HepG2 (cell line): ENCODE measurements around the gene STBD1. TPM values are rescaled to one million over a fixed set of nuclear protein-coding genes. Genes with fewer than 3 reads are reported as not detected.

Source experiments
- ATAC-seq: fragments of 200-7000 bp; cut with Tn5 transposase; 3 replicates; pipeline ENCODE4 v1.9.1; 2020; ENCODE audit warnings: mild to moderate bottlenecking, moderate library complexity
- BruUV-seq: library from RNA; stranded (reverse); fragments of 400-500 nt; replicated peaks from 2 replicates; lab custom pipeline; 2021; lab: Mats Ljungman, UMichigan
- CTCF ChIA-PET: fragments of 300-600 bp; formaldehyde crosslinking; extraction: SDS; loops from one replicate; lab custom pipeline; 2021; ENCODE audit warnings: low total read pairs, inconsistent platforms, low intra/inter-chr PET ratio; lab: Yijun Ruan, JAX
- POLR2A ChIA-PET: fragments of 350-600 bp; sonication (Branson Sonifier 250); formaldehyde crosslinking; loops from one replicate; lab custom pipeline; 2020; ENCODE audit warnings: antibody characterized with exemption, inconsistent platforms; lab: Yijun Ruan, JAX
- DNase-seq: peaks from one replicate; pipeline ENCODE4 v3.0.0-alpha.2; 2015; ENCODE audit warnings: low spot score
- FAIRE-seq: peaks from 3 replicates; lab custom pipeline; 2011; peaks lifted over from hg19 to GRCh38; lab: Jason Lieb, UNC
- H2AFZ ChIP-seq: one replicate; pipeline ENCODE4 v1.6.1; 2011; ENCODE audit warnings: low read length, inconsistent platforms
- H3K27ac ChIP-seq: fragments of 300-600 bp; 3 replicates; pipeline ENCODE4 v1.8.0; 2011; ENCODE audit warnings: mixed run types, mild to moderate bottlenecking, mixed read lengths, low read length, inconsistent platforms; ENCODE audit not compliant: insufficient read depth; ENCODE audit errors: extremely low read length
- H3K27me3 ChIP-seq, 2 experiments: fragments of 200-600 bp in 1 of 2; 2 replicates in 1 of 2; 3 replicates in 1 of 2; pipeline versions ENCODE4 v1.6.0 to v1.8.0; 2011; ENCODE audit warnings: low read length in 2 of 2, mild to moderate bottlenecking in 2 of 2, moderate library complexity in 2 of 2, inconsistent platforms in 1 of 2; ENCODE audit not compliant: insufficient read depth in 2 of 2, control insufficient read depth in 1 of 2
- H3K36me3 ChIP-seq, 2 experiments: fragments of 200-600 bp in 1 of 2; replicated peaks in 1 of 2; 2 replicates in 1 of 2; 3 replicates in 1 of 2; pipeline versions ENCODE4 v1.5.1 to v1.8.0; 2011; ENCODE audit warnings: low read length in 2 of 2, inconsistent platforms in 1 of 2; ENCODE audit not compliant: insufficient read depth in 2 of 2, control insufficient read depth in 1 of 2
- H3K4me1 ChIP-seq: 2 replicates; pipeline ENCODE4 v1.5.1; 2012; ENCODE audit warnings: low read length, inconsistent platforms; ENCODE audit not compliant: insufficient read depth
- H3K4me2 ChIP-seq: 2 replicates; pipeline ENCODE4 v1.6.0; 2011; ENCODE audit warnings: low read depth, low read length, inconsistent platforms
- H3K4me3 ChIP-seq, 3 experiments: fragments of 200-600 bp in 1 of 3; sonication (generic), shearing (Covaris generic) in 1 of 3; replicated peaks in 1 of 3; 2 replicates each; pipeline ENCODE4 v1.5.1; 2011 to 2016; ENCODE audit warnings: low read length in 3 of 3, inconsistent platforms in 2 of 3, low read depth in 2 of 3, mild to moderate bottlenecking in 2 of 3, control low read depth in 1 of 3, mixed read lengths in 1 of 3; ENCODE audit not compliant: insufficient read depth in 1 of 3
- H3K79me2 ChIP-seq: one replicate; pipeline ENCODE4 v1.6.1; 2011; ENCODE audit warnings: low read length, inconsistent platforms; ENCODE audit not compliant: insufficient read depth
- H3K9ac ChIP-seq: 2 replicates; pipeline ENCODE4 v1.6.0; 2011; ENCODE audit warnings: mild to moderate bottlenecking, low read depth, low read length, inconsistent platforms; ENCODE audit not compliant: insufficient read depth
- H3K9me3 ChIP-seq: 2 replicates; pipeline ENCODE4 v1.5.1; 2012; ENCODE audit warnings: mild to moderate bottlenecking, low read length
- H4K20me1 ChIP-seq: 2 replicates; pipeline ENCODE4 v1.6.0; 2011; ENCODE audit warnings: inconsistent platforms, mild to moderate bottlenecking, low read length, moderate library complexity; ENCODE audit not compliant: insufficient read depth
- ASH2L ChIP-seq: fragments of 300-600, 200-600 bp; sonication (generic); IDR thresholded peaks from 2 replicates; pipeline ENCODE4 v1.7.0; 2017; ENCODE audit warnings: low read depth, mild to moderate bottlenecking, moderate library complexity, mixed read lengths, low read length; ENCODE audit not compliant: insufficient read length
- CREB1 ChIP-seq, 2 experiments: fragments of 450-650 bp in 1 of 2; IDR thresholded peaks; 2 replicates each; pipeline ENCODE4 v1.6.1; 2016 to 2017; ENCODE audit warnings: control low read depth in 1 of 2, mild to moderate bottlenecking in 1 of 2, missing compliant biosample characterization in 1 of 2, missing genetic modification characterization in 1 of 2
- ERF ChIP-seq: IDR thresholded peaks from 2 replicates; pipeline ENCODE4 v1.6.1; 2018; ENCODE audit warnings: missing biosample characterization, missing genetic modification reagents
- HDAC6 ChIP-seq: fragments of 200-600 bp; sonication (generic); IDR thresholded peaks from 2 replicates; pipeline ENCODE4 v1.7.0; 2017; ENCODE audit warnings: mild to moderate bottlenecking, antibody characterized with exemption, low read length, low read depth
- HNRNPUL1 ChIP-seq: fragments of 200-400 bp; formaldehyde crosslinking; IDR thresholded peaks from 2 replicates; pipeline ENCODE4 v1.6.1; 2017; ENCODE audit warnings: low read depth, mild to moderate bottlenecking, low read length, moderate library complexity
- HOXA3 ChIP-seq: sonication (generic); formaldehyde crosslinking; IDR thresholded peaks from 2 replicates; pipeline ENCODE4 v1.5.0; 2020; ENCODE audit warnings: missing genetic modification reagents
- PHF20 ChIP-seq: sonication (generic); formaldehyde crosslinking; IDR thresholded peaks from 2 replicates; pipeline ENCODE4 v1.5.0; 2020; ENCODE audit warnings: mild to moderate bottlenecking, missing genetic modification reagents
- PPARG ChIP-seq: conservative IDR thresholded peaks from 2 replicates; pipeline ENCODE4 v1.6.1; 2016; ENCODE audit warnings: missing biosample characterization, missing genetic modification reagents
- PRMT3 ChIP-seq: sonication (generic); formaldehyde crosslinking; IDR thresholded peaks from 2 replicates; pipeline ENCODE4 v1.8.1; 2022; ENCODE audit warnings: low read depth, mild to moderate bottlenecking, moderate library complexity, missing genetic modification reagents, borderline replicate concordance
- SNAPC2 ChIP-seq: sonication (generic); formaldehyde crosslinking; IDR thresholded peaks from 2 replicates; pipeline ENCODE4 v1.8.1; 2022; ENCODE audit warnings: mild to moderate bottlenecking, missing genetic modification reagents
- ZNF124 ChIP-seq: sonication (generic); formaldehyde crosslinking; IDR thresholded peaks from 2 replicates; pipeline ENCODE4 v1.4.0; 2020; ENCODE audit warnings: missing genetic modification reagents
- ZNF550 ChIP-seq: sonication (generic); formaldehyde crosslinking; IDR thresholded peaks from 2 replicates; pipeline ENCODE4 v1.4.0; 2020; ENCODE audit warnings: mild to moderate bottlenecking, missing genetic modification reagents, borderline replicate concordance
- WGBS: methylation state at CpG from one replicate; pipeline ENCODE4 v1.1.6; 2017; ENCODE audit warnings: low lambda C conversion rate; 5-methylcytosine and 5-hydroxymethylcytosine counted together
- in situ Hi-C: cut with HindIII; loops from 2 replicates; pipeline ENCODE4 v1.10.0; 2017; ENCODE audit warnings: low pct_unique_long_range_greater_than_20kb; ENCODE audit not compliant: extremely low pct_ligation_motif_present
- intact Hi-C: fragments of 100-400 bp; cut with micrococcal nuclease; formaldehyde crosslinking; loops from one replicate; pipeline ENCODE4 v1.10.0; 2022; ENCODE audit not compliant: unreplicated experiment
- polyA plus RNA-seq, 8 experiments: library from polyadenylated mRNA; depleted of rRNA in 3 of 8; stranded (reverse) in 7 of 8; unstranded in 1 of 8; fragments of >200 nt; fragmentation: Illumina TruSeq in 4 of 8; extraction: Trizol in 4 of 8; gene quantifications; 2 replicates each; pipeline versions ENCODE4 v1.2.1 to v1.2.3, GENCODE V29; 2011 to 2016; ENCODE audit warnings: low read depth in 4 of 8, missing spikeins in 1 of 8, mixed read lengths in 1 of 8; ENCODE audit not compliant: insufficient read depth in 1 of 8
- total RNA-seq, 5 experiments: library from RNA; depleted of rRNA; stranded (reverse); fragments of >200 nt; fragmentation: Illumina TruSeq; extraction: Trizol; gene quantifications; 2 replicates each; pipeline ENCODE4 v1.2.3, GENCODE V29; 2016; ENCODE audit warnings: low read depth in 1 of 5
- TF ChIP-seq, protein P1 (sequence below): IDR thresholded peaks from 2 replicates; pipeline ENCODE4 v1.6.1; 2012; ENCODE audit warnings: low read depth, low read length, improper control_type of control experiment
- TF ChIP-seq, protein P2 (sequence below): sonication (generic); formaldehyde crosslinking; IDR thresholded peaks from 2 replicates; pipeline ENCODE4 v1.4.0; 2020; ENCODE audit warnings: low read depth, missing genetic modification reagents

STBD1 gene
- total and polyA plus RNA-seq, 2 of the 13 experiments (the other 11 are each of a cell fraction or from before 2014, with no cell fraction given): 2.8 to 4.3 TPM

DNA sequence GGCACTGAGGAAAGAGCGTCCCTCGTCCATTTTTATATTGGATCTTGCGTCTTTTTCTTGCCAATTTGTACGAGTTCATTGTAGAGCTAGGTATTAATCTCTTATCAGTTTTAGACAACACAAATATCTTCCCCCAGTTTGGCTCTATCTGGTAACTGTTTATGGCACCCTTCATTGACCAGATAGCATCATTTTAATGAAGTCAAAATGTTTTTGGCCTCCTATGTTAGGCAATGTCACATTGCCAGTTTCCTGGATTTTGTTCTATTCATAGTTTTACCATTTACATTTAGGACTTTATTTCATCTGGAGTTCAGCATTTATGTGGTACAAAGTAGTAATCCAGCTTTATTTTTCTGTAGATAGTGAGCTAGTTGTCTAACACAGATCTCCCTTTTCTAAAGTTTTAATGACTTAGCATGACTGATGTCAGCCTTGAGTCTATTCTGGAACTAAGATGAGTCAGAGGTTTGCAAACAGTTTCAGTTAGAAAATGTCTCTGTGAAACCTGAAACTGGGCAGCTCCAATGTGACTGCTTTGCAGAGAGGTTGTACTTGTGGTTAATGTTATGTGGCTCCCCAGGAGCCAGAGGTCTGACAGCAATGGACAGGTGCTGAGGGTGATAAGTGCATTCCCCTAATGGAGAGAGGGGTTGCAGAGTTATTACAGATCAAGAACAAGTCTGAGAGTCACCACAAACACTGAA lies 5.3 kb upstream of the STBD1 start (continued):
- TF ChIP-seq ZNF550 (CRISPR knock-in tag) (no peak), HNRNPUL1 (no peak), PHF20 (no peak), HDAC6 (no peak)
- TF ChIP-seq, protein P1, sequence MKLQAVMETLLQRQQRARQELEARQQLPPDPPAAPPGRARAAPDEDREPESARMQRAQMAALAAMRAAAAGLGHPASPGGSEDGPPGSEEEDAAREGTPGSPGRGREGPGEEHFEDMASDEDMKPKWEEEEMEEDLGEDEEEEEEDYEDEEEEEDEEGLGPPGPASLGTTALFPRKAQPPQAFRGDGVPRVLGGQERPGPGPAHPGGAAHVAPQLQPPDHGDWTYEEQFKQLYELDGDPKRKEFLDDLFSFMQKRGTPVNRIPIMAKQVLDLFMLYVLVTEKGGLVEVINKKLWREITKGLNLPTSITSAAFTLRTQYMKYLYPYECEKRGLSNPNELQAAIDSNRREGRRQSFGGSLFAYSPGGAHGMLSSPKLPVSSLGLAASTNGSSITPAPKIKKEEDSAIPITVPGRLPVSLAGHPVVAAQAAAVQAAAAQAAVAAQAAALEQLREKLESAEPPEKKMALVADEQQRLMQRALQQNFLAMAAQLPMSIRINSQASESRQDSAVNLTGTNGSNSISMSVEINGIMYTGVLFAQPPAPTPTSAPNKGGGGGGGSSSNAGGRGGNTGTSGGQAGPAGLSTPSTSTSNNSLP: 0 out of 2 replicates have a peak, but pooled peaks have one; percentile 16

DNA sequence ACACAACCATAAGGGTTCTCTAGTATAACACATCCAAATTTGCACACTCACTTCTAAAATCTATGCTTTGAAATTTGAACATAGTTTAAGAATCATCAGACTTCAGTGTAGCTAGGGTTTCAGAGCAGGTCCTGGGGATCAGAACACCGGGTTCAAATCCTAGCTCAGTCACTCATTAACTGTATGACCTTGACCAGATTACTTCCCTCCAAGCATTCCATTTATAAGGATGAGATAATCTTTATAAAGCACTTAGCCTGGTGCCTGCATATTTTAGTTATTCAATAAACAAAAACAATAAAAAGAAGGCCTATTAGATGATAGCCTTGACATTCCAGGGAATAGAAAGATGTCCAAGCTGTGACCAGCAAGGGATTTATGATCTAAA lies 4.8 kb upstream of the STBD1 start:
- Histone ChIP-seq H3K36me3 (no peaks in the 10 kb centered on the region), H3K9me3 (peaks cover 13% of the 10 kb centered on the region), H3K27me3 (no peaks in the 10 kb centered on the region; a peak in 1 of 5 replicates), H2AFZ (no peak overlapping the region), H3K9ac (0 out of 2 replicates have a peak overlapping the region, but pooled peaks have one; percentile 13), H3K4me1 (peaks cover 40% of the 10 kb centered on the region), H3K4me2 (peak overlapping the region; percentile 36), H3K79me2 (peaks cover under 1% of the 10 kb centered on the region), H3K4me3 (peak overlapping the region in 2 of 3 experiments; percentile 7 to 17; a peak in 1 of 6 replicates), H4K20me1 (no peaks in the 10 kb centered on the region), H3K27ac (peak overlapping the region; percentile 59)
- in situ Hi-C loops: loop anchor here (10.0 kb wide), 1 partner anchor 127 kb away; no protein-coding TSS in a partner anchor
- FAIRE-seq (no peak), DNase-seq (peak; percentile 39), ATAC-seq (no peak)
- 0% methylated on average over 1 of the region's 1 CpG for WGBS
- no TSS peak for BruUV-seq
- POLR2A ChIA-PET: interaction anchor here (1.1 to 1.2 kb wide), 3 partner anchors 8 to 24 kb away, joined by 3 to 10 read pairs (median 3); no protein-coding TSS in a partner anchor
- intact Hi-C loops: loop anchor here (2.0 kb wide), 1 partner anchor 49 kb away; no protein-coding TSS in a partner anchor
- CTCF ChIA-PET: no interaction called here
- TF ChIP-seq PRMT3 (CRISPR knock-in tag) (no peak), SNAPC2 (CRISPR knock-in tag) (no peak), PPARG (CRISPR knock-in tag) (no peak), ZNF124 (CRISPR knock-in tag) (no peak), CREB1 (IDR thresholded peaks at IDR 0.05) (no peak), CREB1 (CRISPR knock-in tag; IDR thresholded peaks at IDR 0.05) (0 out of 2 replicates have a peak, but pooled peaks have one; percentile 3), ASH2L (peak; percentile 67), HOXA3 (CRISPR knock-in tag) (no peak), ERF (0 out of 2 replicates have a peak, but pooled peaks have one; percentile 3)
- TF ChIP-seq, protein P2, sequence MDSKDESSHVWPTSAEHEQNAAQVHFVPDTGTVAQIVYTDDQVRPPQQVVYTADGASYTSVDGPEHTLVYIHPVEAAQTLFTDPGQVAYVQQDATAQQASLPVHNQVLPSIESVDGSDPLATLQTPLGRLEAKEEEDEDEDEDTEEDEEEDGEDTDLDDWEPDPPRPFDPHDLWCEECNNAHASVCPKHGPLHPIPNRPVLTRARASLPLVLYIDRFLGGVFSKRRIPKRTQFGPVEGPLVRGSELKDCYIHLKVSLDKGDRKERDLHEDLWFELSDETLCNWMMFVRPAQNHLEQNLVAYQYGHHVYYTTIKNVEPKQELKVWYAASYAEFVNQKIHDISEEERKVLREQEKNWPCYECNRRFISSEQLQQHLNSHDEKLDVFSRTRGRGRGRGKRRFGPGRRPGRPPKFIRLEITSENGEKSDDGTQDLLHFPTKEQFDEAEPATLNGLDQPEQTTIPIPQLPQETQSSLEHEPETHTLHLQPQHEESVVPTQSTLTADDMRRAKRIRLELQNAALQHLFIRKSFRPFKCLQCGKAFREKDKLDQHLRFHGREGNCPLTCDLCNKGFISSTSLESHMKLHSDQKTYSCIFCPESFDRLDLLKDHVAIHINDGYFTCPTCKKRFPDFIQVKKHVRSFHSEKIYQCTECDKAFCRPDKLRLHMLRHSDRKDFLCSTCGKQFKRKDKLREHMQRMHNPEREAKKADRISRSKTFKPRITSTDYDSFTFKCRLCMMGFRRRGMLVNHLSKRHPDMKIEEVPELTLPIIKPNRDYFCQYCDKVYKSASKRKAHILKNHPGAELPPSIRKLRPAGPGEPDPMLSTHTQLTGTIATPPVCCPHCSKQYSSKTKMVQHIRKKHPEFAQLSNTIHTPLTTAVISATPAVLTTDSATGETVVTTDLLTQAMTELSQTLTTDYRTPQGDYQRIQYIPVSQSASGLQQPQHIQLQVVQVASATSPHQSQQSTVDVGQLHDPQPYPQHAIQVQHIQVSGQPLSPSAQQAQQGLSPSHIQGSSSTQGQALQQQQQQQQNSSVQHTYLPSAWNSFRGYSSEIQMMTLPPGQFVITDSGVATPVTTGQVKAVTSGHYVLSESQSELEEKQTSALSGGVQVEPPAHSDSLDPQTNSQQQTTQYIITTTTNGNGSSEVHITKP: no peak
